Breast epithelium (tissue), 4 donors: ENCODE data around the gene LRRC1. TPM values are rescaled to one million over a fixed set of nuclear protein-coding genes. Genes with fewer than 3 reads are reported as not detected.

Experiments used
- DNase-seq, 2 donors: peaks; one replicate each; pipeline ENCODE4 v3.0.0-alpha.2; 2019; ENCODE audit warnings: low spot score in 2 of 2
- H3K27ac ChIP-seq, 2 donors: fragments of 200-600 bp; sonication (generic) in 1 of 2; one replicate each; pipeline ENCODE4 v1.5.1; 2016 to 2019; ENCODE audit warnings: mild to moderate bottlenecking in 1 of 2
- H3K27me3 ChIP-seq, 2 donors: fragments of 200-600 bp; sonication (generic) in 1 of 2; one replicate each; pipeline versions ENCODE4 v1.5.1 to v1.6.0; 2017 to 2019; ENCODE audit warnings: control low read depth in 1 of 2, mild to moderate bottlenecking in 1 of 2
- H3K36me3 ChIP-seq: fragments of 200-600 bp; one replicate; pipeline ENCODE4 v1.5.1; 2019
- H3K4me1 ChIP-seq, 2 donors: fragments of 200-600 bp; sonication (generic); one replicate each; pipeline ENCODE4 v1.5.1; 2016 to 2019; ENCODE audit warnings: control low read depth in 1 of 2
- H3K4me3 ChIP-seq, 3 donors: fragments of 200-600 bp; sonication (generic); 1 replicate in 2 of 3; 2 replicates in 1 of 3; pipeline ENCODE4 v1.5.1; 2016 to 2019; ENCODE audit warnings: mild to moderate bottlenecking in 3 of 3, moderate library complexity in 2 of 3
- H3K9me3 ChIP-seq, 2 donors: fragments of 200-600 bp; sonication (generic) in 1 of 2; one replicate each; pipeline ENCODE4 v1.5.1; 2016 to 2019; ENCODE audit warnings: control low read depth in 1 of 2
- POLR2A ChIP-seq: fragments of 450-650 bp; IDR thresholded peaks from one replicate; pipeline ENCODE4 v1.6.1; 2016; ENCODE audit warnings: antibody characterized with exemption, mild to moderate bottlenecking, moderate library complexity
- POLR2AphosphoS5 ChIP-seq, 3 donors: sonication (generic); formaldehyde crosslinking; IDR thresholded peaks; one replicate each; pipeline ENCODE4 v1.6.1; 2017; ENCODE audit warnings: antibody characterized with exemption in 3 of 3
- intact Hi-C: fragments of 100-400 bp; cut with DNase I; formaldehyde crosslinking; loops from one replicate; pipeline ENCODE4 v1.15.1; 2023; ENCODE audit warnings: low total_unique reads
- total RNA-seq, 3 donors: library from RNA; depleted of rRNA; stranded (reverse); fragments of >200 nt; gene quantifications; one replicate each; pipeline ENCODE4 v1.1.0, GENCODE V29; 2016
- TF ChIP-seq, protein P1 (sequence below), 3 donors: fragments of 450-650 bp; IDR thresholded peaks; one replicate each; pipeline ENCODE4 v1.5.1; 2016 to 2017; ENCODE audit warnings: antibody characterized with exemption in 3 of 3, mild to moderate bottlenecking in 3 of 3, moderate library complexity in 3 of 3

LRRC1 gene
- 10 to 100 TPM; 10.1 to 37.9 (median 37.4) TPM for total RNA-seq

DNA sequence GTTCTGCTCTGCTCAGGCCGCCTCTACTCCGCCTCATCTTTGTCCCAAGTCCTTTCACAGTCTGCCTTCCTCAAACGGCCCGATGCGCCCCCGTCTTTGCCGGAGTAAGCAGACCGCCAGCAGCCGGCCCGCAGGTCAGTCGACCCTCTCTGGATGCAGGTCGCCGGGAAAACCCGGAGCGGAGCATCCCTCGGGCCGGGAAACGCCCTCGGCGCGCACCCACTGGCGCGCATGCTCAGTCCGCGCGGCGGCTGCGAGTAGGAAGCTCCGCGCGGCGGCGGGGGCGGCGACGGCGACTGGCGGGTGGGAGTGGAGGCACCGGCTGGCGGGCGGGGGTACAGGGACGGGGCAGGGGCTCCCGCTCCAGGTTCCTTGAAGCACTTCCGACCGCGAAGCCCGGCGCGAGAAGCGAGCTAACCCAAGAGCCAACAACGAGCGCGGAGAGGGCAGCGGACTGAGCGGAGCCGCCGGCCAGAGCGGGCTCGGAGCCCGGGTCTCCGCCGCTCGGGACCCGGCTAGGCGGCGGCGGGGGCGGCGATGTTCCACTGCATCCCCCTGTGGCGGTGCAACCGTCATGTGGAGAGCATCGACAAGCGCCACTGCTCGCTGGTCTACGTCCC, at the start of gene LRRC1:
Gene LRRC1 (plus strand): TSS at position 286 of the 620 bp plus-strand sequence. CDS start 252 bp downstream, at position 538.
- TF ChIP-seq POLR2A (peak; percentile 55), POLR2AphosphoS5 (IDR thresholded peaks at IDR 0.05) (no peak)
- TF ChIP-seq, protein P1, sequence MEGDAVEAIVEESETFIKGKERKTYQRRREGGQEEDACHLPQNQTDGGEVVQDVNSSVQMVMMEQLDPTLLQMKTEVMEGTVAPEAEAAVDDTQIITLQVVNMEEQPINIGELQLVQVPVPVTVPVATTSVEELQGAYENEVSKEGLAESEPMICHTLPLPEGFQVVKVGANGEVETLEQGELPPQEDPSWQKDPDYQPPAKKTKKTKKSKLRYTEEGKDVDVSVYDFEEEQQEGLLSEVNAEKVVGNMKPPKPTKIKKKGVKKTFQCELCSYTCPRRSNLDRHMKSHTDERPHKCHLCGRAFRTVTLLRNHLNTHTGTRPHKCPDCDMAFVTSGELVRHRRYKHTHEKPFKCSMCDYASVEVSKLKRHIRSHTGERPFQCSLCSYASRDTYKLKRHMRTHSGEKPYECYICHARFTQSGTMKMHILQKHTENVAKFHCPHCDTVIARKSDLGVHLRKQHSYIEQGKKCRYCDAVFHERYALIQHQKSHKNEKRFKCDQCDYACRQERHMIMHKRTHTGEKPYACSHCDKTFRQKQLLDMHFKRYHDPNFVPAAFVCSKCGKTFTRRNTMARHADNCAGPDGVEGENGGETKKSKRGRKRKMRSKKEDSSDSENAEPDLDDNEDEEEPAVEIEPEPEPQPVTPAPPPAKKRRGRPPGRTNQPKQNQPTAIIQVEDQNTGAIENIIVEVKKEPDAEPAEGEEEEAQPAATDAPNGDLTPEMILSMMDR (IDR thresholded peaks at IDR 0.05), result peak in 1 of 3 donors; percentile 5
- H3K27ac ChIP-seq, result peak within 1 kb of the TSS; percentile 79 to 88
- H3K4me3 ChIP-seq, result peak within 1 kb of the TSS; percentile 78 to 93 (median 79)
- peaks cover 3 to 8% of the 10 kb centered on the region in 2 donors for H3K4me1 ChIP-seq
- DNase-seq, result peak; percentile 73 to 82
- H3K27me3 ChIP-seq, result no peaks in the 10 kb centered on the region
- no peaks in the 10 kb centered on the region for H3K36me3 ChIP-seq
- intact Hi-C loops, result loop anchor here (10.0 kb wide), 1 partner anchor 160 kb away; no protein-coding TSS in a partner anchor
- no peaks in the 10 kb centered on the region for H3K9me3 ChIP-seq

- peak overlapping the region in 1 of 2 donors; percentile 10 for H3K27ac ChIP-seq
- no peak for DNase-seq
- H3K36me3 ChIP-seq, result no peaks in the 10 kb centered on the region
Measured at GRCh38 chr6:53746442-53747103, 48.2 kb upstream of the LRRC1 start.

GRCh38 chr6:53750052-53750650, 44.7 kb upstream of the LRRC1 start:
- TF ChIP-seq POLR2A (no peak), POLR2AphosphoS5 (IDR thresholded peaks at IDR 0.05) (no peak)
- TF ChIP-seq, protein P1 (IDR thresholded peaks at IDR 0.05), result no peak
- no peaks in the 10 kb centered on the region for H3K27me3 ChIP-seq
- no peak overlapping the region for H3K4me3 ChIP-seq
- H3K9me3 ChIP-seq, result no peaks in the 10 kb centered on the region
- no peaks in the 10 kb centered on the region for H3K4me1 ChIP-seq
- no peak overlapping the region for H3K27ac ChIP-seq
- DNase-seq, result no peak
- intact Hi-C loops, result no loop called here
- no peaks in the 10 kb centered on the region for H3K36me3 ChIP-seq

More at GRCh38 chr6:53746442-53747103, 48.2 kb upstream of the LRRC1 start:
- TF ChIP-seq, protein P1 (IDR thresholded peaks at IDR 0.05), result no peak
- TF ChIP-seq POLR2AphosphoS5 (IDR thresholded peaks at IDR 0.05) (no peak), POLR2A (no peak)
- Histone ChIP-seq H3K4me1 (no peaks in the 10 kb centered on the region), H3K9me3 (no peaks in the 10 kb centered on the region), H3K4me3 (no peak overlapping the region), H3K27me3 (no peaks in the 10 kb centered on the region)
- intact Hi-C loops, result no loop called here

DNA sequence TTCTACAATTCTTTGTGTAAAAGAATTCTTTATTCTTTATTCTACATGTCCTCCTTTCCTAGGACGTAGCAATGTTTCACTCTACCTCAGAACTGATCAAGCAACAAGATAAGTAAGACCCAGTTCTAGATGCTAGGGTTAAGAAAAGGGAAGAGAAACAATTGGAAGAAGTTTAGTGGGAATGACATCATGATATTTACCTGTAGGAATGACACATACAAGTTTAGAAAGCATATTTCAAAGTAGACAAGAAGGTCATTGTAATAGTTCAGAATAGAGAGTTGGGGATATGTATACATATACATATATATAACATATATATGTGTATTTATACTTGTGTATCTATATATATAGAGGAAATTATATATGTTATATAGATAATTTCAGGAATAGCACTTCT, 43.4 kb upstream of the LRRC1 start:
- no peaks in the 10 kb centered on the region for H3K4me1 ChIP-seq
- TF ChIP-seq POLR2A (no peak), POLR2AphosphoS5 (IDR thresholded peaks at IDR 0.05) (no peak)
- TF ChIP-seq, protein P1 (IDR thresholded peaks at IDR 0.05), result no peak
- H3K27me3 ChIP-seq, result no peaks in the 10 kb centered on the region
- H3K9me3 ChIP-seq, result no peaks in the 10 kb centered on the region
- no peak overlapping the region for H3K27ac ChIP-seq
- DNase-seq, result no peak
- intact Hi-C loops, result no loop called here
- no peak overlapping the region for H3K4me3 ChIP-seq
- no peaks in the 10 kb centered on the region for H3K36me3 ChIP-seq

DNA sequence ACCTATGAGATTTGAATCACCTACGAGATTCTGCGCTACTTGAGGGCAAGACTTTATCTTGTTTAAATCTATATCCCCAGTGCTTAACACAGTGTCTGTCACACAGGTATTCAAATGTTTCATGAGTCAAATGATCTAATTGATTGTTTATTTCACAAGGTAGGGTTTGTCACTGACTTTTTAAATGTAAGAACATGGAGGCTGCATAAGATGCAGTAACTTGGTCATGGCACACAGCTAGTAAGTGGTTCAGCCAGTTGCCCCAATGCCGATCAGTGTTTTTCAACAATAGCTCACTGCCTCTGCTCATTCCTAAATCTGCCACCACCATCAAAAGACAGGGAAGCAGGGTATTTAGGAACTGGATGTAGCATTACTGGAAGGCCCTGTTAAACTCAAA, 42.4 kb upstream of the LRRC1 start:
- DNase-seq, result no peak
- Histone ChIP-seq H3K36me3 (no peaks in the 10 kb centered on the region), H3K27me3 (no peaks in the 10 kb centered on the region), H3K9me3 (no peaks in the 10 kb centered on the region), H3K27ac (peak overlapping the region in 1 of 2 donors; percentile 43), H3K4me3 (no peak overlapping the region), H3K4me1 (no peaks in the 10 kb centered on the region)
- intact Hi-C loops, result no loop called here
- TF ChIP-seq, protein P1 (IDR thresholded peaks at IDR 0.05), result no peak
- TF ChIP-seq POLR2A (no peak), POLR2AphosphoS5 (IDR thresholded peaks at IDR 0.05) (no peak)
